NCI-H774 (cell line): ENCODE measurements around the gene ERVK3-1.
"Not testable (repeated sequence)": the region's sequence is repeated elsewhere in the genome, so short reads cannot be mapped to it uniquely, and the experiment has no call there.

Experiments used
- DNase-seq: peaks from one replicate; lab custom pipeline; 2025; lab: John Stamatoyannopoulos, UW

ERVK3-1 gene

DNA sequence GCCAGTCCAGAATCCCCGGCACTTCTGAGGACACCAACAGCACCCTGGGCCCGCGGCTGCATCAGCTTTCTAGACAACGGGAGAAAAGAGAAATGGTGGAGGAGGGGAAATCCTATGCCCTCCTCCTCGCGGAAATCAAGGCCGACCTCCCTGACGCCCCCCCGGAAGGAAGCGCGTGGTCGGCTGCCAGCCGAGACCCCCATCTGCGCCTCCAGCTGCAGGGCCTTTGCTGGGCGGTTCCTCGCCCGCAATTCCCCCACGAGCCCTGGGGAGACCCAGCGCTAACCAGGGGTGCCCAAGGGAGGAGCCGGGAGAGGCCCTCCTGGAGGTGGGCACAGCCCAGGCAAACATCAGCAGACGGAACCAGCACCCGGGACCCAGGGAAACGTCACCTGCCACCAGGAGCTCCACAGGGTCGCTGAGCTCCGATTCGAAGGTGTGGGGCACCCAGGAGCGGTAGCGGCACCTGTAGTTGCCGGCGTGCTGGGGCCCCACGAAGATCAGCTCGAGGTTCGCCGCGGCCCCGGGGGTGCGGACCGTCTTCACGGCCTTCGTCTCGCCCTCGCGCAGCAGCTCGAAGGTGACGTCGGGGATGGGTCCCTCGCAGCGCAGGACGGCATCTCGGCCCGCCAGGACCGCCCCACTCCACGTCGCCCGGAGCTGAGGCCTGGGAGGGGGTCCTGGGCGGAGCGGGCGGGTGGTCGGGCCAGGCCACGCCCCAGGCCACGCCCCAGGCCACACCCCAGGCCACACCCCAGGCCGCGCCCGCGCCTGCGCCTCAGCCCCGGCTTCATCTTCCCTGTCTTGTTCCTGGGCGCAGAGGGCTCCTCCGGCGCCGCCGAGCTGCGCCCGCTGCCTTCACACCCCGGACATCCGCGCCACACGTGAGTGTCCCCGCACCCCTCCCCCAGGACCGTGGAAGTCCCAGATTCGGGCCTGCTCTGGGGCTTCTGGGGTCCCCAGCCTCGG lies 42.1 kb downstream of the ERVK3-1 start:
- DNase-seq, result peak; percentile 43

DNA sequence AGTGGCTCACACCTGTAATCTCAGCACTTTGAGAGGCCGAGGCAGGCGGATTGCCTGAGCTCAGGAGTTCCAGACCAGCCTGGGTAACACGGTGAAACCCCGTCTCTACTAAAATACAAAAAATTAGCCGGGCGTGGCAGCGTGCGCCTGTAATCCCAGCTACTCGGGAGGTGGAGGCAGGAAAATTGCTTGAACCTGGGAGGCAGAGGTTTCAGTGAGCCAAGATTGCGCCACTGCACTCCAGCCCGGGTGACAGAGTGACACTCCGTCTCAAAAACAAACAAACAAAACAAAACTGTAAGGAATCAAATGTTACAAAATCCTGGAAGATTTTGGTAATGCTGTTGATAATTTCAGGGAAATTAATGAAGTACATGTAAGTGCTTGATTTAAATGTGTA lies 42.9 kb downstream of the ERVK3-1 start:
- DNase-seq, result not testable (repeated sequence)

DNA sequence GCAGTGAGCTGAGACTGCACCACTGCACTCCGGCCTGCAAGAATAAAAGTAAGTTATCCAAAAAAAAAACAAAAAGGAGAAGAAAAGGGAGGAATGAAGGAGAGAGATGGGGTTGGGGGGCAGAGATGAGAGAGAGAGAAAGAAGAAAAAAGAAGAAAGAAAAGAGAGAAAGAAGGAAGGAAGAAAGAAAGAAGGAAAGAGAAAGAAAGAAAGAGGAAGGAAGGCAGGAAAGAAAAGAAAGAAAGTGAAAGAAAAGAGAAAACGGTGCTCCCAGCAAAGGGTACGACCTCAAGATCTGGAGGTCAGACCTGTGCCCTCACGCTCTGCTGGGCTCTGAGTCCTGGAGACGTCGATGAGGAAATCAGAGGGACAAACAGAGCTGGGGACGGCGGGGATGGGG lies 44.4 kb downstream of the ERVK3-1 start:
- no peak for DNase-seq

DNA sequence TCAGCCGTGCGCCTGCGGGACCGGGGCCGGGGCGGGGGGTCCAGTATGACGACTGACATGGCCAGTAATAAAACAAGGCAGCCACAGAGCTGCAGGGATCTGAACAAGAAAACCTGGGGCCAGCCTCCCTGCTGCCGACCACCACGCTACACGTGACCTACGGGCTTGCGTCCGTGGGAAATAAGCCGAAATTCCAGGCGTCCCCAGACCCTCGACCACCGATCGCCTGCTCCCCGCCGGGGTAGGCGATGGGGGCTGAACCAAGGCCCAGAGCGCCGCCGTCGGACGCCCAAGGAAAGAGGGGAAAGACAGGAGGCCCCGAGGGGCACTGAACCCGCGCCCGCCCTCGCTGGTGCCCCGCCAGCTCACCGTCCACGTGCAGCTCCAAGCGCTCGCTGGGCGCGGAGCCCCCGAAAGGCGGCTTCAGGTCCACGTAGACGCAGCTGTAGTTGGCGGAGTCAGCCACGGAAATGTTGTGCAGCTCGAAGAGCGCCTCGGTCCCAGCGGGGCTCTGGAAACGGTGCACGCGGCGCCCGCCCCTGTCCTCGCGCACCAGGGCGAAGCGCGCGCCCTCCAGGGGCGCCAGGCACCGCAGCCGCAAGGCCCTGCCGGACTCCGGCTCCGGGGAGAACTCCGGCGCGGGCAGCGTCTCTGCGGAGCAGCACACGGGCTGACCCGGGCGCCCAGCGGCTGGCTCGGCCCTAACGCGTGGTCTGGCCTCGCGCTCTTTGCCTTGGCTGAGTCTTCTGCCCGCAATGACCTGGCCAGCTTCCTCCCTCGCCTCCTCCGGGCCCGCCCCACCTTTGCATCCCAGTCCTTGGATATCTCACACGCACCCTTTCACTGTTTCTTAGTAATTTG lies 45.1 kb downstream of the ERVK3-1 start:
- no peak for DNase-seq

DNA sequence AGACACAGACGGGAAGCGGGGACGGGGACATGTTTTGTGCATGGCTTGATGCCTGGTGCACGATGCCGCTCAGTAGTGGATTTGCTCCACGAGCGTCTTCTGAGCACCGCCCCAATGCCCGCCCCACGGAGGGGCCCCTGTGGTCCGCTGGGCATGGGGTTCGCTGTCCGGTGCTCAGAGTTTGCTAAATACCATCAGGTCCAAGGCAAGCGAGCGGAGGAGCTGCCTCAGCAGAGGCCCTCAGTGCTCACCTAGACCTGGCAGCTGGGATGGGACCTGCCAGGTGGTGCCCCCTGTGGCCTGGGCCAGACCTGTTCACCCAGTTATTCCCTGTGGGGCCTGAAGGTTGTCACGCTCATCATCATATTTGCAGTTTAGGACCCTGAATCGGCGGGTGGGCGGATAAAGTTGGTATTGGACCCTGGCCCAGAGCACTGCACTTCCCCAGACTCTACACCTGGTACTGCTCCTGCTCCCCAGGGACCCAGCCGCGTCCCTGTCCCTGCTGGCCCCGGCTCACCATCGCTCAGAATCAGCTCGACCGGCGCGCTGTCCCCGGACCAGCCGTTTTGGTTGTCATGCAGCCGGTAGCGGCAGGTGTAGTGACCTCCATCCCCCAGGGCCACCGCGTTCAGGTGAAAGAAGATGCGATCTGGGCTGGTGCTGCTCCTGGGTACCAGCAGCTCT lies 45.8 kb downstream of the ERVK3-1 start:
- DNase-seq, result no peak

DNA sequence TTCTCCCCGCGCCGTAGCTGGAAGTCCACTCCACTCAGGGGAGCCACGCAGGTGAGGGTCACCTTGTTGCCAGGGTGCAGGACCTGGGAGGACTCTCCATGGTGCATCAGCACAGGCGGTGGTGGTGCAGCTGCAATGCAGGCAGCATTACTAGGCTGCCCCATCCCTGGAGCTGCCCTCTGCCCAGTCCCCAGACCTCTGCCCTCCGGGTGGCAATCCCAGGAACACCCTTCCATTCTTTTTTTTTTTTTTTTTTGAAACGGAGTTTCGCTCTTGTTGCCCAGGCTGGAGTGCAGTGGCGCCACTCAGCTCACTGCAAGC lies 46.3 kb downstream of the ERVK3-1 start:
- no peak for DNase-seq

DNA sequence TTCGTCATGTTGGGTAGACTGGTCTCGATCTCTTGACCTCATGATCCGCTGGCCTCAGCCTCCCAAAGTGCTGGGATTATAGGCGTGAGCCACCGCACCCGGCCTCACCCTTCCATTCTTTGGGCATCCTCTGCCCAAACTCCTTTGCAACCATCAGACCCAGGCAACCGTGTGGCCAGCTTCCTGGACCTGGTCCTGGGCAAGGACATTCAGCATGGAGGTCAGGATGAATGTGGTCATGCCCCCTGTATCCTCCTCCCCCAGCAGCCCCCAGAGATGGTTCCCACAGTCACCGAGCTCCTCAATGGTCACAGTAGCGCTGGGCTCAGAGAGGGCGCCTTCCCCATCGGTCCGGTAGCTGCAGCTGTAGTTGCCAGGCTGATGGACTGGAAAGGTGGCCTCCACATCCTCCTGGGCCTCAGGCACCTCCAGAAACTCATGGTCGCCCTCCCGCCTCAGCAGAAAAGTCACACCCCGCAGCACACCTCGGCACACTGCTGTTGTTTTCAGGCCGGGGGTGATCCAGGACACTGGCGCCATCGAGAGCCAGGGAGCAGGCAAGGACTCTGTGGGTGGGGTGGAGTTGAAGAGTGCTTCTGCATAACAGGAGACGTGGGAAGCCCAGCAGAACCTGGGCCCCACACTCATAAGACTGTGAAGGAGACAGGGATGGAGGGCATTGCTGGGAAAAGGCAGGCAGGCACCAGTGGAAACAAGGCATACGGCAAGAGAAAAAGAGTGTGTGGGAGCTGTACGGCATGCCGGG lies 47.0 kb downstream of the ERVK3-1 start:
- DNase-seq, result no peak

DNA sequence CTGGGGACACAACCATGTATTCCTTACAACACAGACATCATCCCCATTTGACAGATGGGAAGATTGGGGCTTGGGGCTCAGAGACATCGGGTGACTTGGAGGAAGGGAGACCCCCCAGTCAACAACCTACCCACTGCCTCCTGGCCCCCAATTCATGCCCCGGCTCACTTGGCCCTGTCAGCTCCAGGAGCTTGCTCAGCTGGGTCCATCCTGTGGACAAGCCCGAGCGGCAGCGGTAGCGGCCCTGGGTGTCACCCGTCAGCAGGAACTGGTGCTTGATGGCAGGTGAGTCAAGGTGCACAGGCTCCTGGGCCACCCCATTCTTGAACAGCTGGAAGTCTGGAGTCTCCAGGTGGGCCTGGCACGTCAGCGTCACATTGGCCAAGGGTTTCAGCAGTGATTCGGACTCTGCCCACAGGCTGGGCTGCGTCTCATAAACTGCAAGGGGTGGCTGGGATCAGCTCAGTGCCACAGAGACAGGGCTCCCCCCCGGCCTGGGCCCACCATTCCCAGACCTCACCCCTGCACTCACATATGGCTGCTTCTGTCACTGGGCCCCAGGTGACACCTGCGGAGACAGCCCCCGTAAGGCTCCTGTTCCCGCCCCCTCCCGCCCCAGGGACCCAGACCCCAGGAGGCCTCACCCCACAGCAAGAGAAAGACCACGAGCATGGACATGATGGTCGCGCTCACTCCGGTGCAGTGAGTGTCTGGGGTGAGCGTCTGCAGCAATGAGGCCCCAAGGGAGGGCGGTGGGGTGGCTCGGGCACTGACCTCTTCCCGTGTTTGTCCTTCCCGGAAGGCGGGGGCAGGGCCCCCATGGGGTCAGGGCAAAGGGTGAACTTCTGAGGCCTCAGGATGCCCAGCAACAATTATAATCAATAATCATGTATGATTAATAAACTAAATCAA lies 47.8 kb downstream of the ERVK3-1 start, which contains the start of gene A1BG:
TSS of gene A1BG (minus strand) at position 733 of the 912 bp plus-strand sequence. CDS start at position 678, 55 bp downstream.
- DNase-seq, result no peak

DNA sequence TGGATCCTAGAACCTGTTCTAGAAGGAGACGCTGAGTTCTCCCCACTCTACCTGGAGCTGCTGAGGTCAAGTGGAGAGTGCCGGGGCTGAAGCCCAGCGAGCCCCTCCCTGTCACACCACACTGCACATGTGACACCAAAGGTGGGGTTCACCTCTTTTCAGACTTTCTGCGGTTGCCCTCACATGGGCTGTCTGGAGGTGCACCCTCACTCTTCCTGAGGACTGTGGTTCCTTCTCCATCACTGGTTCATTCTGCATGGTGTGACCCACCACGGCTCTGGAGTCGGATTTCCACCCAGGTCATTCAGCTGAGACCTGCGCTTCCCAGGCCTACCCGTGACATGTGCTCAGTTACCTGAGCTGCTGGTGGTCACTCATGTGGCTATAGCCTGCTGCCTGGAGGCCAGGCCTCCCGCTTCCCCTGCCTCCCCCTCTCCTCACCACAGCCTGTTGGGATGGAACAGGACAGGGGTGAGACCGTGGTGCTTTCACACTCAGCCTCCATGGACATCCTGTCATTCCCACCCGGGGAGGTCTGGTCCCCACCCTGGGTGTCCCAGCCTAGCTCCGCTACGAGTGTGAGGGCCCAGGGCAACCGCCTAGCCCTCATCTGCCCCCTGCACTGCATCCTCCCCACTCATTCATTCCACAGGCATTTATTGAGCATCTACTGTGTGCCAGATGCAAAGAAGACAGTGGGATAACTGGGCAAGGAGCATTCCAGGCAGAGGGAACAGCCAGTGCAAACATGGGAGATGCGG lies 48.7 kb downstream of the ERVK3-1 start:
- no peak for DNase-seq

DNA sequence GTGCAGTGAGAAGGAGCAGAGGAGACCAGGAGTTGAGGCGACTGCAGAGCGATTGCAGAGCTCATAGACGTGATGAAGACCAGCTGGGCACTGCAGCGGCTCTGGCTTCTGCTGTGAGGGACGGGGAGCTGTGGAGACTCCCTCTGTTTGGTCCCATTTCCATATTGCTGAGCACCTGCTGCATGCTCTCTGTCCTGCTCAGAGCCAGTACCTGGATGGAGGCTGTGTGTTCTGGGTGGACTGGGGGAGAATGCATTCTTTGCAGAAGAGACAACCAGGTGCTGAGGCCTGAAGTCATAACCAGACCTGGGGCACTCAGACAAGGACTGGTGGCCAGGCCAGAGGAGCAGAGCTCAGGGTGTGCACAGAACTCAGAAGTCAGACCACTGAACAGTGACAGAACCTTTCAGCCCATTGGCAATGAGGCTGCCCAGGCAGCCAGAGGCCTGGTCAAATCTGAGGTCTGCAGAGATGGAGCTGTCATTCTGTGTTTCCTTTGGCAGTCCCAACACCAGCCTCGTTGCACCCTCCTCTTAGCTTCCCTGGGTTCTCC lies 49.4 kb downstream of the ERVK3-1 start:
- no peak for DNase-seq

DNA sequence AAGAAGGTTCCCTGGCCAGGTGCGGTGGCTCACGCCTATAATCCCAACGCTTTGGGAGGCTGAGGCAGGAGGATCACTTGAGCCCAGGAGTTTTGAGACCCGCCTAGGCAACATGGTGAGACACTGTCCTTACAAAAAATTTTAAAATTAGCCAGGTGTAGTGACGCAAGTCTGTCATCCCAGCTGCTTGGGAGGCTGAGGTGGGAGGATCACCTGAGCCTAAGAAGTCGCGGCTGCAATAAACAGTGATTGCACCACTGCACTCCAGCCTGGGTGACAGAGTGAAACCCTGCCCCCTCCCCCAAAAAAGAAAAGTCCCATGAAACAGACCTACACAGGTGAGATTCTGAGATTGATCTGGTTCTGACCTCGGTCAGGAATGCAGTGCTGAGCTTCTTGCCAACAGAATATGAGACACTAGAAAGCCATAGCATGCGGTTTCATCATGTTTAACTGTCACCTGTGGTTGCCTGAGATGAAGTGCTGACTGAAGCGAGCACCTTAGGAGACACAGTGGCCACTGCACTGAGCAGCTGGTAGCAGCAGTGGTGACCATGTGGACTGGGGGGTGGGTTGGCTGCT lies 50.1 kb downstream of the ERVK3-1 start:
- no peak for DNase-seq

DNA sequence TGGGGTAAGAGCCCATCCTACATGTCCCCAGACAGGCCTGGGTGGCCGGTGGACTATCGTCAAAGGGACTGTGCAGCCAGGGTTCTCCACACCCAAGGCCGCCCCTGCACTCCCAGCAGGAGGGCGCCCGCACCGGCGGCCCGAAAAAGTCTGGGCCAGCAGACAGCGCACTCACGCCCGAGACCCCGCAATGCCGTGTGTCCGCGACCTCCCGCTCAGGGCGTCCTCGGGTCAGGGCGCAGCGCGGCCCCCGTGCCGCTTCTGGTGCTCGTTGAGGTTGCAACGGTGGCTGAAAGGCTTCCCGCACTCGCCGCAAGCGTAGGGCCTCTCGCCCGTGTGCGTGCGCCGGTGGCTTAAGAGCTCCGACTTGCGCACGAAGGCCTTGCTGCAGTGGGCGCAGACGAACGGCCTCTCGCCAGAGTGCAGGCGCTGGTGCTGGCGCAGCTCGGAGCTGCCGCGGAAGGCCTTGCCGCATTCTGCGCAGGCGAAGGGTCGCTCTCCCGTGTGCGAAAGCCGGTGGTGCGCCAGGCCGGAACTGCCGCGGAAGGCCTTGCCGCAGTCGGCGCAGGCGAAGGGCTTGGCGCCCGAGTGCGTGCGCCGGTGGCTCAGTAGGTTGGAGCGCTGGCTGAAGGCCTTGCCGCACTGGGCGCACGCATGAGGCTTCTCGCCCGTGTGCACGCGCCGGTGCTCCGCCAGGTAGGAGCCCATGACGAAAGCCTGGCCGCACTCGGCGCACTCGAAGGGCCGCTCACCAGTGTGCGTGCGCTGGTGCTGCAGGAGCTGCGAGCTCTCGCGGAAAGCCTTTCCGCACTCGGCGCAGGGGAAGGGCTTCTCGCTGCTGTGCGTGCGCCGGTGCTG lies 51.0 kb downstream of the ERVK3-1 start:
- DNase-seq, result no peak

DNA sequence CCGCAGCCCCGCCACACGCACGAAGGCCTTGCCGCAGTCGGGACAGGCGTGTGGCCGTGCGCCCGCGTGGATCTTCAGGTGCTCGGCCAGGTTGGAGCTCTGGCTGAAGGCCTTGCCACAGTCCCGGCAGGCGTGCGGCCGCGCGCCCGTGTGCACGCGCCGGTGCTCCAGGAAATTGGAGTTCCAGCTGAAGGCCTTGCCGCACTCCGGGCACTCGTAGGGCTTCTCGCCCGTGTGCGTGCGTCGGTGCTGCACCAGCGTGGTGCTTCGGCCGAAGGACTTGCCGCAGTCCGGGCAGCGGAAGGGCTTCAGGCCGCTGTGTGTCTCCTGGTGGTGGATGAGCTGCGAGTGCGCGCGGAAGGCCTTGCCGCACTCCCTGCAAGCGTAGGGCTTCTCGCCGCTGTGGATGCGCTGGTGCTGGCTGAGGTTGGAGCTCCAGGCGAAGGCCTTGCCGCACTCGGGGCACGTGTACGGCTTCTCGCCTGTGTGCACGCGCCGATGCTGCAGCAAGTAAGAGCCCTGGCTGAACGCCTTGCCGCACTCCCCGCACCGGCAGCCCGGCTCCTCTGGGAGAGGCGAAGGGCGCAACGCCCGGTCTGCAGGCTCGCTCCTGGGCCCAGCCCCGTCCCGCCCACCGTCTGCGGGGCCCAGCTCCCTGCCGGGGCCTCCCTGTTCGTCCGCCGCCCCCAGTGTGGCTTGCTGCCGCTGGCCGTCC lies 51.7 kb downstream of the ERVK3-1 start:
- no peak for DNase-seq

DNA sequence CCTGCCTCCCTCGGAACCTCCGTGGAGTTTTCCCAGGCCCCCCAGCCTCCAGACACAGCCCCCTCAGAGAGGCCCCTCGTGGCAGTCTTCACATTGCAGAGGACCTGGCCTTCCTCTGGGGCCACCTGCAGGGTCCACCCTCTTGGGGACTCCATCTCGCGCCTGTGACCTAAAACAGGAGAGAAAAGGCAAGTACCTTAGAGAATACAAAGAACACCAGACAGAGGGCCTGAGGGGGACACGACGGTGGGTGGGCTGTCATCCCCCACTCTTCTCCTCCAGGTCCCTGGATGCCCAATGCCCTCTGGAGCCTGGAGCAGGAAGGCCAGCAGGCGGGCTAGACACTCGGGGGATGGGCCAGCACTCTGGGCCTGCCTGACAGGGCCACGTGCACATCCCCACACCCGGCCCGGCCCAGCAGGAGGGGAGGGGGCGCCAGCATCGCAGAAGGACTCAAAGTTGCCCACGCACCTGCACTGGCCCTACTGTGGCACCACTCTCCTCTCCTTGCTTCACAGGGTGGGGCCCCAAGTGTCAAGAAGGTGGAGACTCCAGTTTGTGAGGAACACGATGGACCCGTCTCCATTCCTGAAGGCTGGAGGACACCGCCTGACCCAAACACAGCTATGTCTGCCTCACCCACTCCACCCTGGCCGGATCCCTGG lies 52.4 kb downstream of the ERVK3-1 start:
- no peak for DNase-seq

DNA sequence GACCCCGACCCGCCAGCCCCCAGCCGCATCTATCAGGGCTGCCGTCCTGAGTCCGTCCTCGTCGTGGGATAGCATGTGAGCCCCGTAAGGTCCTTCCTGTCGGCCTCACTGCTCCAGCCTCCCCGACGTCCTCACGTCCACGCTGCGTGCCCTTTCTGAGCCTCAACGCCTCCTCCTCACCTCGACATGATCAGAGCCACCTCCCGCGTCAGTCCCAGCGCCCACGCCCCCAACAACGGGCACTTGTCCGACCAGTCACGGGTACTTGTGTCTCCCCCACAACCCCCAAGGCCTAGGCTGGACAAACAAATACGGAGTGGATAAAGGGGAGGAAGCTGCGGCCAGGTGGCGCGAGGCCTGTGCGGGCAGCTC lies 56.7 kb downstream of the ERVK3-1 start:
- DNase-seq, result peak; percentile 53

DNA sequence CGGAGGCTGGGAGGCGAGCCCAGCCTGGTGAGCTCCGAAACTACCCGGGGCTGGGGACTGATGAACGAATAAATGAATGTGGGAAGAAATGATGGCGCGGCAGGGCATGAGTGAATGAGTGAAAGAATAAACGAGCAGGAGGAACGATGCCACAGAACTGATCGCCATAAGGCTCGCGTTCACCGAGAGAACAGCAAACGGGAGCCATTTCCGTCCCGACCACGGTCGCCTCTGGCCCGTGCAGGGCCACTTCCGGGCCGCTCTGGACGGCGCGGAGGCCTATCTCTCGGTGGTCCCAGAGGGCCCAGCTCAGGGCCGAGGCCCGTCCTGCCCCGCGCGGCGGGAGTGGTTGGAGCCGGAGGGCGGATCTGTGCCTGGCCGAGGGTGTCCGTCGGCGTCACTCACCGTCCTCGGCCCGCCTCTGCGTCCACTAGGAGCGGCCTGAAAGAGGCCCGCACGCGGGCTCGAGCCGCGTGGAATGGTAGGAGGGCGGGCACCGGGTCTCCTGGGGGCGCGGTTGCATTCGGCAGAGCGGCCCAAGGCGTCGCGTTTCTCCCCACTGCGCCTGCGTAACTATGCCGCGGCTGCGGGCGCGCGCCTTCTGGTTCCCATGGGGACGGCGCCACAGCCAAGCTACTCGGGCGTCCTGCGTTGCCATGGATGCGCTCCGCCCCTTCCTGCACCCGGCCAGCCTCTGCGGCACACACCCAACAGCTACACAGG lies 57.3 kb downstream of the ERVK3-1 start, which contains the start of gene ZNF497:
TSS of gene ZNF497 (minus strand) at position 480 of the 723 bp plus-strand sequence. CDS start 5,116 bp downstream, outside the sequence.
- DNase-seq, result peak; percentile 95
